Measurements from ENCODE around the gene PHACTR3.
A peak's percentile ranks its signal among the peaks of the same experiment; 100 is the strongest.

PHACTR3 gene

DNA sequence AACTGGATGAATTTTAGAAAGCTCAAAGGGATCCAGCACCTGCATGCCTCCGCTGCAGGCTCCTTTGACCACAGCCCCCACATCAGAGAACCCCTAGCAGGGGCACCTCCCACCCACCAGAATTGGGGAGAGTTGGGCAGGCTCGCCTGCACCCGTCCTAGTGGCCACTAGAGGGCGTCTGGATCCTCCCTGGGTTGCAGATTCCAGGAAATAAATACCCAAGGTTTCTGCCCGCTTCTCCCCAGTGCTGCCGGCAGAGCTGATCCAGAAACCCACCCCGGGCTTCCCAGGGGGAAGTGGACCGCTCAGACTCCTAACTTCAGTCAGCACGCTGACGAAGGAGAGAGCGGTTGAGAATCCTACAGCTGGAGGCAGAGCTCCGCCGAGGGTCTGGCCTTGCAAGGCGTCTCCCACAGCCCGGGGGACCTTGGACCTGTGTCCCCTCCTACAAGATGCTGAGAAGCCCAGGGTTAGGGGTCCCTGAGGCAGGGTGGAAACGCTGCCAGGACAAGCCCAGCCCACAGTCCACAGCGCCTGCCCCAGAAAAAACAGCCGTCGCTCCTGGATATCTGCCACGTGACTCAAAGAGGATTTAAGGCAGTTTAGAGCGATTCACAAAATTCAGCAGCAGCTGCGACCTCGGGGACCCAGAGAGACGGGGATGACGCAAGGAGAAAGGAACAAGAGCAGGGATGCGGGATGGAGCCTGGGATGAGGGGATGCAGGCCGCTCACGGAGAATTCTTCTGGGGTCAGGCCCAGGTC, 32.6 kb upstream of the PHACTR3 start:
- H3K4me1 ChIP-seq (ENCODE audit: control insufficient read depth in 1 of 2, insufficient read depth in 1 of 2, low read depth in 1 of 2, low read length in 1 of 2), result peaks cover 0 to 5% of the 10 kb centered on the region in 2 experiments
- no peak overlapping the region for H3K27ac ChIP-seq
- TF ChIP-seq CTCF (IDR thresholded peaks at IDR 0.05), result peak; percentile 87
- peaks cover 56% of the 10 kb centered on the region for H3K27me3 ChIP-seq
- no peak overlapping the region for H3K4me3 ChIP-seq (ENCODE audit: low read depth in 1 of 2, low read length in 1 of 2)
- no peaks in the 10 kb centered on the region for H3K9me3 ChIP-seq
- no peaks in the 10 kb centered on the region for H3K36me3 ChIP-seq

- H3K4me1 ChIP-seq (ENCODE audit: control insufficient read depth in 1 of 2, insufficient read depth in 1 of 2, low read depth in 1 of 2, low read length in 1 of 2), result peaks cover 0 to 5% of the 10 kb centered on the region in 2 experiments
- no peaks in the 10 kb centered on the region for H3K36me3 ChIP-seq
- no peak overlapping the region for H3K27ac ChIP-seq
- peaks cover 64% of the 10 kb centered on the region for H3K27me3 ChIP-seq
- no peak for TF ChIP-seq CTCF (IDR thresholded peaks at IDR 0.05)
- no peaks in the 10 kb centered on the region for H3K9me3 ChIP-seq
- H3K4me3 ChIP-seq (ENCODE audit: low read depth in 1 of 2, low read length in 1 of 2), result no peak overlapping the region
Observed at GRCh38 chr20:59572515-59572914, 31.8 kb upstream of the PHACTR3 start.

- Histone ChIP-seq H3K4me1 (ENCODE audit: control insufficient read depth in 1 of 2, insufficient read depth in 1 of 2, low read depth in 1 of 2, low read length in 1 of 2) (peaks cover 0 to 5% of the 10 kb centered on the region in 2 experiments), H3K27me3 (peaks cover 77% of the 10 kb centered on the region), H3K4me3 (ENCODE audit: low read depth in 1 of 2, low read length in 1 of 2) (no peak overlapping the region), H3K9me3 (no peaks in the 10 kb centered on the region), H3K27ac (no peak overlapping the region), H3K36me3 (no peaks in the 10 kb centered on the region)
- no peak for TF ChIP-seq CTCF (IDR thresholded peaks at IDR 0.05)
Observed at GRCh38 chr20:59573837-59574236, 30.5 kb upstream of the PHACTR3 start.

DNA sequence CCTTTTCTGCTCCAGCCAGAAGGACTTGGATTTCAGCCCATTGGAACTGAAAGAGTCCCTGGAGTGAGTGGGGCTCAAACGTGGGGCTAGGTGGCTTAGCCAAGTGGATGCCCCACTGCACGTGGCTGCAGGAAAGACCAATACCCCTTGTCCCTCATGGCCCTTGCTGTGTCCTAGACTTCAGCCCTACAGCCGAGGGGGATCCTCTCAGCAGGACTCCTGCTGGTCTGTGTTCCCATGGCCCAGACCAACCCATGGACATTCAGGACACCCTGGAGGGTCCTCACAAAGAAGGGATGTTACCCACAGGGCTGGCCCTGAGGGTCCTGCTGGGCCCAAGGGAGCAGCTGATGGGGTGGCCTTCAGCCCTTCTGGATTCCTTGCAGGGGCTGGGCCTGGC, 30.0 kb upstream of the PHACTR3 start:
- H3K9me3 ChIP-seq, result no peaks in the 10 kb centered on the region
- peaks cover 82% of the 10 kb centered on the region for H3K27me3 ChIP-seq
- peaks cover 0 to 5% of the 10 kb centered on the region in 2 experiments for H3K4me1 ChIP-seq (ENCODE audit: control insufficient read depth in 1 of 2, insufficient read depth in 1 of 2, low read depth in 1 of 2, low read length in 1 of 2)
- no peak overlapping the region for H3K27ac ChIP-seq
- no peak overlapping the region for H3K4me3 ChIP-seq (ENCODE audit: low read depth in 1 of 2, low read length in 1 of 2)
- no peaks in the 10 kb centered on the region for H3K36me3 ChIP-seq
- no peak for TF ChIP-seq CTCF (IDR thresholded peaks at IDR 0.05)

GRCh38 chr20:59575216-59575615, 29.1 kb upstream of the PHACTR3 start:
- peaks cover 0 to 5% of the 10 kb centered on the region in 2 experiments for H3K4me1 ChIP-seq (ENCODE audit: control insufficient read depth in 1 of 2, insufficient read depth in 1 of 2, low read depth in 1 of 2, low read length in 1 of 2)
- H3K27me3 ChIP-seq, result peaks cover 91% of the 10 kb centered on the region
- no peak overlapping the region for H3K27ac ChIP-seq
- H3K36me3 ChIP-seq, result no peaks in the 10 kb centered on the region
- no peak overlapping the region for H3K4me3 ChIP-seq (ENCODE audit: low read depth in 1 of 2, low read length in 1 of 2)
- TF ChIP-seq CTCF (IDR thresholded peaks at IDR 0.05), result no peak
- H3K9me3 ChIP-seq, result no peaks in the 10 kb centered on the region
